Small intestine (tissue), 7 donors: ENCODE measurements around the gene HPDL. TPM values are rescaled to one million over a fixed set of nuclear protein-coding genes. Genes with fewer than 3 reads are reported as not detected.
A peak's percentile ranks its signal among the peaks of the same experiment; 100 is the strongest.
"Not testable (repeated sequence)": the region's sequence is repeated elsewhere in the genome, so short reads cannot be mapped to it uniquely, and the experiment has no call there.

Source experiments
- DNase-seq, 2 donors: peaks; one replicate each; pipeline versions ENCODE4 v3.0.0 to v3.0.0-alpha.2; 2013
- FAIRE-seq: peaks from 2 replicates; lab custom pipeline; 2012; peaks lifted over from hg19 to GRCh38; lab: Jason Lieb, UNC
- H3K27ac ChIP-seq, 3 donors: one replicate each; pipeline ENCODE4 v1.5.1; 2013; ENCODE audit warnings: low read length in 2 of 3, mild to moderate bottlenecking in 2 of 3, control low read depth in 1 of 3, inconsistent platforms in 1 of 3, low read depth in 1 of 3, moderate library complexity in 1 of 3
- H3K27me3 ChIP-seq, 3 donors: one replicate each; pipeline ENCODE4 v1.6.1; 2013; ENCODE audit warnings: low read length in 3 of 3, inconsistent platforms in 1 of 3; ENCODE audit not compliant: control insufficient read depth in 3 of 3, insufficient read depth in 3 of 3
- H3K36me3 ChIP-seq, 3 donors: one replicate each; pipeline ENCODE4 v1.6.1; 2013; ENCODE audit warnings: low read length in 3 of 3, inconsistent platforms in 1 of 3, low read depth in 1 of 3, mild to moderate bottlenecking in 1 of 3, moderate library complexity in 1 of 3; ENCODE audit not compliant: control insufficient read depth in 3 of 3, insufficient read depth in 2 of 3
- H3K4me1 ChIP-seq, 3 donors: one replicate each; pipeline ENCODE4 v1.6.1; 2013; ENCODE audit warnings: low read length in 2 of 3, inconsistent platforms in 1 of 3, low read depth in 1 of 3, mild to moderate bottlenecking in 1 of 3, moderate library complexity in 1 of 3; ENCODE audit not compliant: control insufficient read depth in 3 of 3, insufficient read depth in 2 of 3
- H3K4me3 ChIP-seq, 3 donors: one replicate each; pipeline ENCODE4 v1.5.1; 2013; ENCODE audit warnings: low read length in 3 of 3, control low read depth in 1 of 3, inconsistent platforms in 1 of 3, low read depth in 1 of 3, mild to moderate bottlenecking in 1 of 3, moderate library complexity in 1 of 3
- H3K9me3 ChIP-seq, 2 donors: one replicate each; pipeline ENCODE4 v1.6.1; 2013; ENCODE audit warnings: low read depth in 1 of 2, low read length in 1 of 2; ENCODE audit not compliant: control insufficient read depth in 2 of 2, insufficient read depth in 1 of 2
- WGBS, 3 donors: extraction: QIAGEN DNeasy Blood & Tissue Kit; methylation state at CpG; one replicate each; pipeline ENCODE4 v1.1.7; 2013; 5-methylcytosine and 5-hydroxymethylcytosine counted together
- polyA plus RNA-seq, 4 donors: library from polyadenylated mRNA; stranded (reverse) in 3 of 4; unstranded in 1 of 4; fragments of 200-250 nt in 3 of 4; fragments of 120-200 nt in 1 of 4; gene quantifications; one replicate each; pipeline versions ENCODE4 v1.2.1 to v1.2.3, GENCODE V29; 2013
- donor health status: healthy with polysubstance abuse.
- donor health status: control.
- donor health status: control.
- donor health status: Bipolar disorder and iron deficiency.
- donor health status: healthy.

The HPDL gene
- polyA plus RNA-seq, 4 donors: 1.1 to 10.7 (median 4.1) TPM

GRCh38 chr1:45351508-45351907, 24.8 kb downstream of the HPDL start:
- Histone ChIP-seq H3K9me3 (no peaks in the 10 kb centered on the region), H3K4me1 (no peaks in the 10 kb centered on the region), H3K27me3 (no peaks in the 10 kb centered on the region), H3K36me3 (peaks cover 0 to 21% (median 6%) of the 10 kb centered on the region in 3 donors), H3K4me3 (no peak overlapping the region), H3K27ac (no peak overlapping the region)
- no peak for DNase-seq
- FAIRE-seq: no peak
- 68 to 85% (median 79%) methylated on average over 5 of the region's 5 CpGs for WGBS, 3 donors

GRCh38 chr1:45353685-45354084, 27.0 kb downstream of the HPDL start:
- WGBS, 3 donors: 78 to 89% (median 89%) methylated on average over 2 of the region's 2 CpGs
- Histone ChIP-seq H3K27me3 (no peaks in the 10 kb centered on the region), H3K36me3 (peaks cover 0 to 14% (median 4%) of the 10 kb centered on the region in 3 donors)

GRCh38 chr1:45354838-45355237, 28.1 kb downstream of the HPDL start:
- Histone ChIP-seq H3K4me3 (no peak overlapping the region), H3K27ac (no peak overlapping the region), H3K4me1 (peaks cover 0 to under 1% (median 0%) of the 10 kb centered on the region in 3 donors), H3K36me3 (peaks cover 0 to 11% (median 5%) of the 10 kb centered on the region in 3 donors), H3K27me3 (no peaks in the 10 kb centered on the region), H3K9me3 (no peaks in the 10 kb centered on the region)
- DNase-seq (no peak), FAIRE-seq (no peak)
- 94 to 97% (median 94%) methylated on average over 4 of the region's 4 CpGs for WGBS, 3 donors

More at GRCh38 chr1:45353685-45354084, 27.0 kb downstream of the HPDL start:
- no peak overlapping the region for H3K4me3 ChIP-seq
- DNase-seq (no peak), FAIRE-seq (no peak)
- no peak overlapping the region for H3K27ac ChIP-seq
- no peaks in the 10 kb centered on the region for H3K9me3 ChIP-seq
- no peaks in the 10 kb centered on the region for H3K4me1 ChIP-seq

- H3K4me1 ChIP-seq: peaks cover 0 to 4% (median 0%) of the 10 kb centered on the region in 3 donors
- DNase-seq (peak in 1 of 2 donors; percentile 45), FAIRE-seq (no peak)
- no peaks in the 10 kb centered on the region for H3K9me3 ChIP-seq
- H3K36me3 ChIP-seq: peaks cover 0 to 11% (median 3%) of the 10 kb centered on the region in 3 donors
- WGBS, 3 donors: 30 to 43% (median 42%) methylated on average over 2 of the region's 2 CpGs
- H3K27ac ChIP-seq: no peak overlapping the region
- H3K27me3 ChIP-seq: no peaks in the 10 kb centered on the region
- no peak overlapping the region for H3K4me3 ChIP-seq
Measured at GRCh38 chr1:45355683-45356082, 29.0 kb downstream of the HPDL start.

- no peaks in the 10 kb centered on the region for H3K27me3 ChIP-seq
- FAIRE-seq: no peak
- no peak overlapping the region for H3K4me3 ChIP-seq
- H3K27ac ChIP-seq: no peak overlapping the region
- H3K4me1 ChIP-seq: peaks cover 0 to 4% (median 0%) of the 10 kb centered on the region in 3 donors
- peaks cover 0 to 11% (median 2%) of the 10 kb centered on the region in 3 donors for H3K36me3 ChIP-seq
- WGBS, 3 donors: 34 to 69% (median 49%) methylated on average over 4 of the region's 4 CpGs
- no peaks in the 10 kb centered on the region for H3K9me3 ChIP-seq
- DNase-seq: peak in 1 of 2 donors; percentile 53
Measured at GRCh38 chr1:45356186-45356585, 29.5 kb downstream of the HPDL start.

GRCh38 chr1:45359882-45360513, 33.3 kb downstream of the HPDL start:
- H3K27ac ChIP-seq: peak overlapping the region in 2 of 3 donors; percentile 32 to 55
- H3K36me3 ChIP-seq: peaks cover 0 to 2% (median 2%) of the 10 kb centered on the region in 3 donors
- FAIRE-seq: no peak
- peaks cover 0 to 4% (median 0%) of the 10 kb centered on the region in 3 donors for H3K4me1 ChIP-seq
- 35 to 40% (median 35%) methylated on average over 7 of the region's 7 CpGs for WGBS, 3 donors
- no peak overlapping the region for H3K4me3 ChIP-seq
- no peaks in the 10 kb centered on the region for H3K27me3 ChIP-seq
- peak; percentile 60 to 67 for DNase-seq
- H3K9me3 ChIP-seq: no peaks in the 10 kb centered on the region

GRCh38 chr1:45360981-45361380, 34.3 kb downstream of the HPDL start:
- not testable (repeated sequence) for H3K4me1 ChIP-seq, FAIRE-seq, H3K4me3 ChIP-seq, H3K27me3 ChIP-seq, H3K9me3 ChIP-seq, H3K36me3 ChIP-seq
- DNase-seq: peak; percentile 50 to 85
- 14 to 35% (median 31%) methylated on average over 7 of the region's 7 CpGs for WGBS, 3 donors
- H3K27ac ChIP-seq: peak overlapping the region in 2 of 3 donors; percentile 35 to 67

- Histone ChIP-seq H3K4me3 (no peak overlapping the region), H3K27ac (no peak overlapping the region), H3K9me3 (no peaks in the 10 kb centered on the region), H3K4me1 (peaks cover 0 to 4% (median 0%) of the 10 kb centered on the region in 3 donors), H3K36me3 (peaks cover 0 to 2% (median 0%) of the 10 kb centered on the region in 3 donors), H3K27me3 (no peaks in the 10 kb centered on the region)
- WGBS, 3 donors: 91 to 93% (median 92%) methylated on average over 2 of the region's 2 CpGs
- FAIRE-seq: no peak
- DNase-seq: no peak
Measured at GRCh38 chr1:45364294-45364693, 37.6 kb downstream of the HPDL start.
